Fibroblast of the conjunctiva (primary cell): ENCODE measurements around the gene CXCL11.
"Not testable (repeated sequence)": the region's sequence is repeated elsewhere in the genome, so short reads cannot be mapped to it uniquely, and the experiment has no call there.

Experiments used
- DNase-seq: peaks from one replicate; pipeline ENCODE4 v3.0.0-alpha.2; 2010; ENCODE audit warnings: low read depth

The CXCL11 gene

DNA sequence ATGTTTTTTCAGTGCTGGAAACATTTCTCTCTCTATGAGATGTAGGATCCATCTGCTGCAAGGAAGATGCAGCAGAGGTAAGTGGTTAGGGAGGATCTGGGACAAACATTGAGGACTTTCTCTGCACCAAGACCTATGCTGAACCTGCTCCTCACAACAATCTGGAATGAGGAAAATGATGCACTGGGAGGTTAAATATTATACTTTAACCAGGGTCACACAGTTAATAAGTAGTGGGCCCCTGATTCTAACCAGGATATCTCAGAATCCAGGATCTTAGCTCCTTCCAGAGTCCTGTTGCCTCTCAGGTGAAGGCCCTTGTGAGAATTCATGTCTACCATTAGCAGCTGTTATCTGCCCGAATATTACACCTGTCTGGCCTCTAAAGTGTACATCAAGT is 35.6 kb downstream of the CXCL11 start:
- no peak for DNase-seq

DNA sequence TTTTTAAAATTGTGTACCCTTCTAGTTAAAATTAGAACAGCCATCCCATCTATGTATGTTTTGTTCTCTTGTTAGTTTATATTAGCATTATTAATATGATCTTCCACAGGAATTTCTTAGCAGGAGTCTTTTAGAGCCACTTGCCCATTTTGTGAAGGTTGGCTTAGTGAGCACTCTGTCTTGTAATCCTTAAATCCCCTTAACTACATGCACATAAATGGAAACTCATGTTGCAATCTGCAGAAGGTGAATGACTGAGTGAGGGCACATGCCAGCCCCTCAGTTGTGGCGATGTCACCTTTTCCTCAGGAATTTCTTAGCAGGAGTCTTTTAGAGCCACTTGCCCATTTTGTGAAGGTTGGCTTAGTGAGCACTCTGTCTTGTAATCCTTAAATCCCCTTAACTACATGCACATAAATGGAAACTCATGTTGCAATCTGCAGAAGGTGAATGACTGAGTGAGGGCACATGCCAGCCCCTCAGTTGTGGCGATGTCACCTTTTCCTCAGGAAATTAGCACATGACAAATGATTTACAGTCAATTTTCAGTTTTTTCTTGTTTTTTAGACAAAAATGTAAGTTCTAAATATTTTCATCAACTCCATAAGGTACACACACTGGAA is 37.2 kb downstream of the CXCL11 start:
- DNase-seq: not testable (repeated sequence)

DNA sequence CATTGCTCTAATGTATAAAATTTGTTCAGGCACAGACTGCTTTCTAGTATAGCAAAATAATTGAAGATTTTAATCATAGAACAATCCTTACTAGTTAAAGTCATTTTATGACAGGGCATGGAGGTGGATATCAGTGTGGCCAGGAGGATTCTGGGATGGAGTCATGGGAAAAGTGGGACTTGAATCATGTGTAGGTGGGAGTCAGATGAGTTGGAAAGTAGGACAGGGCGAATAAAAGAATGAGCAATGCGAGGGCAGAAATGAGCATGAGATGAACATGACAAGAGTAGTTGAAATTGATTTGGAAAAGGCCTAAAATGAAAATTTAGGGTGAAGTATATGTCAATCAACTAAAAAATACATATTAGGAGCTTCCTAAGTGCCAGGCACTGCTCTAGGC is 37.9 kb downstream of the CXCL11 start:
- no peak for DNase-seq

DNA sequence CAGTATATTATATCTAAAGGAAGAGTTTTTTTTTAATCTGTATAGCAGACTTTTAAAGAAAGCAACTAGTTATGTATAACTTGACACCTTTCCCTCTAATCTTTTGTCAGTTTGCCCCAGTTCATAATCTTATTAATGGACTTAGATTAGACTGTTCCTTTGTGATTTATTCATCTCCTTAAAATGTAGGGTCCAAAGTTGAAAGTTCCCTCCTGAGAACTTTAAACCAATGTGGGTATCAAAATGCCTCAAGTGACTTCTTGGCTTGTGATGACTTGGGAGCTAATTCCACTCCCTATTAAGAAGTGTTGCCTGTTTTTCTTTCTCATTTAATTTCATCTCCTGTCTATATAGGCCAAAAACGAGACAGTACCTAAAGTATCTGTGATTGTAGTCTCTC is 38.8 kb downstream of the CXCL11 start:
- no peak for DNase-seq

DNA sequence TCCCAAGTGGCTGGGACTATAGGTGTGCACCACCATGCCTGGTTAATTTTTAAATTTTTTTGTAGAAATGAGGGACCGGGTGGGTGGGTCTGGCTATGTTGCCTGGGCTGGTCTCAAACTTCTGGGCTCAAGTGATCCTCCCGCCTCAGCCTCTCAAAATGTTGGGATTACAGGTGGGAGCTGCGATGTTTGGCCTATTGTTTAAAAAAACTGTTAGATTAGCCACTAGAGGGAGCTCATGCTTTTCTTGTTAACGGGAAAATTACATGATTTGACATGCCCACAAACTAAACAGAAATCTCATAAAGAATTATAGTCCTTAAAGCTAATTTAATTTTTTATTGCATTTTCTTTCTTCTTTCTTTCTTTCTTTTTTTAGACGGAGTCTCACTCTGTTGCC is 40.1 kb downstream of the CXCL11 start:
- DNase-seq: peak; percentile 34

DNA sequence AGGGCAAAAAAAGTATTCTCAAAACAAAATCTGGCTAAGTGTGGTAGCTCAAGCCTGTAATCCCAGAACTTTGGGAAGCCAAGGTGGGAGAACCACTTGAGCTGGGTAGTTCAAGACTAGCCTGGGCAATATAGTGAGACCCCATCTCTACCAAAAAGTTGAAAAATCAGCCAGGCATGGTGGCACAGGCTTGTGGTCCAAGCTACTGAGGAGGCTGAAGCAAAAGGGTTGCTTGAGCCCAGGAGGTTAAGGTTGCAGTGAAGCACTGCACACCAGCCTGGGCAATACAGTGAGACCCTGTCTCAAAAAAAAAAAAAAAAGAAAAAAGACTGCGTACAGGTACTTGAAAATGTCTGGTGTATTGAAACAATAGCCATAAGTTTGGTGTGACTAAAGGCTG is 43.4 kb downstream of the CXCL11 start:
- DNase-seq: no peak

DNA sequence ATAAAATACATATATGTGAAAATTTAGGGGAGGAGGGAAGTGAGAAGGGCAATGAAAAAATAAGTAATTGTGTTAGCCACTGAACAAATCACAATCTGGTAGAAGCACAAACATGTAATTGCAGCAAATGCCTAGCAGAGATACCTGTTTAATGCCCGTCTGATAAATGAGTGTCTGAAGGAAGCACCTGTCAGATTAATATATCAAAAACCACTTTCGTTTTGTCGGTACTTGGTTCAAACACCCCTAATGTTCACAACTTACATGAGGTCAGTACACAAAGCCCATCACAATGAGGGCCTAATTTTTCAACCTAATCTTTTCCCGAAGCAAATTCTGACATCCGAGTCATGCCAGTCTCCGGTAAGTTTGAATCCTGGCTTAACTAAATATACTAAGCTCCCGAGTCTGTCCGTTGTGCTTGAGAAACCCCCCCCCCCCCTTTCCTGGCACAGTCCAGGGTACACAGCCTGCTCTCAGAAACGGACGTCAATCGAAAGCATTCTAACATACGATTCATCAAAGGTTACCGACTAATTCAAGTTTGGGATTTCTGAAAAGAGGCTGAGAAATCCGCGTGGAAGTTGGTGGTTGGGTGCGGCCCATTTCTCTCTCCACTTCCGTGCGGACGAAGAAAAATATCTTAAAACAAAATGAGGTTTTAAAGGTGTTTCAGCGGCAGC is 45.9 kb downstream of the CXCL11 start:
- no peak for DNase-seq

DNA sequence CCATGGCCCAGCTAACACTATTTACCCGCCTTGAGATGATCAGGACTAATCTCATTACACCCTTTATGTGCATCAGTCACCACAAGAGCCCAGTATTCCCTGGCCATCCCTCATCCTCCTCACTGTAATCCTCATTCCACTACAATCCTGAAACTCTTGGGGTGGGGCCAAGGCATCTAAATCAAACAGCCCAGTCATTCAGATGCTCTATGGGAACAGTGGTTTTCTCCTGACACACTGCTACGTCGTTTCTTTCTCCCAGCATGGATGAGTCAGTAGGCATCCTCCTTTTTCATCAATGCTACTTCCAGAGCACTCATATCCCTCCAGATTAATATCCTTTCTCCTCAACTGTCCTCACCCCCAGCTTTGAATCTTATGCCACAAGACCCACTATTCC is 50.8 kb downstream of the CXCL11 start:
- no peak for DNase-seq
